SHP77 treated with DMSO at 0.1 percent for 48 hours (cell line): ENCODE data around the gene GARIN3.
"Not testable (repeated sequence)": the region's sequence is repeated elsewhere in the genome, so short reads cannot be mapped to it uniquely, and the experiment has no call there.

Source experiments
- DNase-seq: peaks from one replicate; lab custom pipeline; 2025; lab: John Stamatoyannopoulos, UW

GARIN3 gene

GRCh38 chr5:157185122-157185521 lies 19.1 kb upstream of the GARIN3 start:
- not testable (repeated sequence) for DNase-seq

- DNase-seq: no peak
These were observed 18.1 kb upstream of the GARIN3 start for GRCh38 chr5:157184117-157184670.

GRCh38 chr5:157182143-157182757 lies 16.2 kb upstream of the GARIN3 start:
- no peak for DNase-seq

- no peak for DNase-seq
These were observed 14.6 kb upstream of the GARIN3 start, which contains the start of gene ITK for GRCh38 chr5:157180374-157181264. ITK (plus strand) TSS chr5:157180840; CDS start chr5:157180978, 138 bp downstream.

- DNase-seq: no peak
These were observed 12.9 kb upstream of the GARIN3 start for GRCh38 chr5:157178966-157179365.

- no peak for DNase-seq
These were observed 11.9 kb upstream of the GARIN3 start for GRCh38 chr5:157177953-157178352.

- DNase-seq: no peak
These were observed 9.1 kb upstream of the GARIN3 start for GRCh38 chr5:157175071-157175612.

- no peak for DNase-seq
These were observed 6.3 kb upstream of the GARIN3 start for GRCh38 chr5:157172403-157172802.

- DNase-seq: no peak
These were observed 2.2 kb upstream of the GARIN3 start for GRCh38 chr5:157168286-157168685.

- DNase-seq: no peak
These were observed 1.2 kb upstream of the GARIN3 start for GRCh38 chr5:157167214-157167621.

- DNase-seq: no peak
These were observed 396 bp downstream of the GARIN3 start for GRCh38 chr5:157165668-157166067.

GRCh38 chr5:157165261-157165660 lies 803 bp downstream of the GARIN3 start:
- DNase-seq: no peak

GRCh38 chr5:157164521-157164920 lies 1.5 kb downstream of the GARIN3 start:
- no peak for DNase-seq

- DNase-seq: no peak
These were observed 3.0 kb downstream of the GARIN3 start for GRCh38 chr5:157162919-157163510.

GRCh38 chr5:157161996-157162395 lies 4.1 kb downstream of the GARIN3 start:
- no peak for DNase-seq

- no peak for DNase-seq
These were observed 6.1 kb downstream of the GARIN3 start for GRCh38 chr5:157160001-157160400.

GRCh38 chr5:157159209-157159751 lies 6.8 kb downstream of the GARIN3 start:
- no peak for DNase-seq

GRCh38 chr5:157157293-157157891 lies 8.7 kb downstream of the GARIN3 start:
- DNase-seq: no peak

GRCh38 chr5:157155297-157155696 lies 10.8 kb downstream of the GARIN3 start:
- no peak for DNase-seq

GRCh38 chr5:157150995-157151394 lies 15.1 kb downstream of the GARIN3 start:
- no peak for DNase-seq
